NOMO-1 treated with dmso at 0.1 percent for 144 hours (cell line): Measurements from ENCODE around the gene SLC9B2.

Experiments
- DNase-seq: peaks from one replicate; lab custom pipeline; 2025; ENCODE audit not compliant: unreplicated experiment; lab: John Stamatoyannopoulos, UW

SLC9B2 gene

DNA sequence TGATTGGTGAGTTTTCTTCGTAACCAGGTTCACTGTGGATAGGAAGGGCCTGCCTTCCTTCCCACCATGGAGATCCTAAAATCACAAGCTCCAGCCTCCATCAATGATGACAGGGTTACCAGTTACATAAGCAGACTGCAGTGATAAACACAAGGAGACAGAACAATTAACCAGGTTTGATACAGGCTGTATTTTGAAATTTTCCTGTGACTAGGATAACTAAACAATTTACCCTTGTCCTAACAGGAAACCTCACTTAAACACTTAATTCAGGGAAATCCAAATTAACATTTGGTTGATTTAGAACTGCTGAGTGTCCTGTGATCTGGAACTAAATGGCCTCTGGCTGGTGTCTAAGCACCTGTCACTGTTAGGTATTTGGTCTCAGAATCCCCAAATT, 3.1 kb upstream of the SLC9B2 start:
- DNase-seq: no peak

DNA sequence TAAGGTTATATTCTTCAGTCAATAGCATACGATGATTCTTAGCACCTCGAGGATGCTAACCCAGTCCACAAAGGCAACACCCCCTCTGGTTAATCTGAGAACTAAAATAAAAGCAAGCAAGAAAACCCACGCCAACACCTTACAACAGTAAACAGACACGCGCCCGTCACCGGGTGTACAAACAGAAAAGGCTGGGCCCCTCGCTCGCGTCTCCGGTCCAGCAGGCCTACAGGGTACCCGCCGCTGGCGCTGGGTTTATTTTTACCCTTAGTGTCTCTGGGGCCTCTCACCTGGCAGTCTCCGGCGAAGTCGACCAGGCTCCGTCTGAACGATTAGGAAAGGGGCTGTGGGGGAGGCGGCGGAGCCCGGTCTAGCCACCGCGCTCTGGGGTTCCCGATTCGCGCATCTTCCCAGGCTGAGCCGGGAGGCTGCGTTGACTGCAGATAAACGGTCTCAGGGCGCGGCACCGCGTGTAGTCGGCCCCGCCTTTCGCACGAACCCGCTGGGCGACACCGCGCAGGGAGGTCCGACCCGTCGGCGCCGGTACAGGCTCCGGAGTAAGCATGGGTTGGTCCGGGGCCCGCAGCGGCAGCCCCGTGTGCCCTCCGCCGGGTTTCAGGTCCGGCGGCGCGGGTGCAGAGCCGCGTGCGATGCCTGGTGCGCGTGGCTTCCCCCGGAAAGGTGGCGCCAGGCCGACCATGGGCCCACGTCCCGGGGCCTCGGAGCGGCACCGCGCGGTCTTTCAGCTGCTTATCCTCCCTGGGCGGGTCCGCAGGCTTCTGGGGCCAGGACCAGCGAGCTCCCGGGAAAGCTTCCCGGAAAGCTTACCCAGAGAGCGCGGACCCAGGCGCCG, 441 bp downstream of the SLC9B2 start:
- DNase-seq: no peak

DNA sequence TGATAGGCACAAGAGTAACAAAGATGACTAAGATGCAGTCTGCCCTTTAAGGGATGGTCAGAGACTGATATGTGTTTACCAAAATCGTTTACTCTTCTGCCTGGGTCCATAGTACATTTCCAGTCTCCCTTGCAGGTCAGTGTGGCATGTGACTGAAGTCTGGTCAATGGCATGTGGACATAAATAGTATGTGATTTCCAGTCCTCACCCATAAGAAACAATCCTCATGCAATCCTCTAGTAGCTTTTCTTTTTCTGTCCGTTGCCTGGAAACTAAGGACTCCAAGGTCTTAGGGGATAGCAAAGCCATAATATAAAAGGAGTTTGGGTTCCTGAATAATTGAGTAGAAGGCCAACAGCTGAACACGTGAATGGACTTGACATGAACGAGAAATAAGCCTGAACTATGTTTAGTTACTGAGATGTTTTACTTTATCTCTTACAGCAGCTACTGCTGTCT, 1.1 kb downstream of the SLC9B2 start:
- DNase-seq: no peak

DNA sequence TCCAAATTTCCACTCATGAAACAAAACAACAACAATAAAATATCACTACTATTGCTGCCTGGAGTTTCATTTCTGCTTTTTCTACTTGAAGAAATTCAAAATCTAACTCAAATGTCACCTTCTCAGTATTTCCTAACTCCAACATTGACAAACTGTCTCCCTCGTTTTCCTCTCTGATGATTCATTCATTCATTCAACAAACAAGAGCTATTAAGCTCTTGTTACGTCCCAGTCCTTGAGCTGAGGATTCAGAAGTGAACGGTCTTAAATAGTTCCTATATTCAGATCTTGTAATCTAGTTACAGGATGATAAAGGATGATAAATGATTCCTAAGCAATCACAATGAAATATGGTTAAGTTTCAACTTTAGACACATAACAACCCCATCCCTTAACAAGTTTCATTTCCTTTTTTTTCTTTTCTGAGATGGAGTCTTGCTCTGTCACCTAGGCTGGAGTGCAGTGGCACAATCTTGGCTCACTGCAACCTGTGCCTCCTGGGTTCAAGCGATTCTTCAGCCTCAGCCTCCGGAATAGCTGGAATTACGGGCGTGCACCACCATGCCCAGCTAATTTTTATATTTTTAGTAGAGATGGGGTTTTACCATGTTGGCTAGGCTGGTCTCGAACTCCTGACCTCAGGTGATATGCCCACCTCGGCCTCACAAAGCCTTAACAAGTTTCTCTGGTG, 1.7 kb downstream of the SLC9B2 start:
- DNase-seq: peak; percentile 68

DNA sequence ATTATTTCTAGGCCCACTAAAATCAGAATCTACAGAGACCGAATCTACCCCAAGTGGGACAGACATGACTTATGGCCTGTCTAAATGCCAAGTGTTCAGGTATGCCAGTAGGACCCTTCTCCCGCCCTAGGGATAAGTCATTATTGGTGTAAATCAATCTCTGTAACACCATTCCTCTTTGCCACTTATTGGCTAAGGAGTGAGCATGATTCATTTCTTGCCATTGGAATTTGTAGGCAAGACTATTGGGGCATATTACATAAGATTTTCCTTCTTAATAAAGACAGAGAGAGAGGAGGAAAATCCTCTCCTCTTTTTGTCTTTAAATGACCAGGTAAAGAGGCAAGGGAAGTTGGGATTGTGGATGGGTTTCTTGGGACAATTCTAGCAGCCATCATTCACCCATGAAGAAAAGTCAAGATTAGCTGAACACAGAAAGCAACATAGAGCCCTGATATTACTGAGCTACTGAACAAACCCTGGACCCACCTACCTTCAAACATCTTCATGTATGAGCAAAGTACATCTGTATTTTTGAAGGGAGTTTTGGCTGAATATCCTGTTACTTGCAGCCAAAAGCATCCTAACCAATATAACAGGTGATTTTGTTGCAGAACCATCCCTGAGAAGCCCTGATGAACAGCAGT, 2.6 kb downstream of the SLC9B2 start:
- DNase-seq: no peak

DNA sequence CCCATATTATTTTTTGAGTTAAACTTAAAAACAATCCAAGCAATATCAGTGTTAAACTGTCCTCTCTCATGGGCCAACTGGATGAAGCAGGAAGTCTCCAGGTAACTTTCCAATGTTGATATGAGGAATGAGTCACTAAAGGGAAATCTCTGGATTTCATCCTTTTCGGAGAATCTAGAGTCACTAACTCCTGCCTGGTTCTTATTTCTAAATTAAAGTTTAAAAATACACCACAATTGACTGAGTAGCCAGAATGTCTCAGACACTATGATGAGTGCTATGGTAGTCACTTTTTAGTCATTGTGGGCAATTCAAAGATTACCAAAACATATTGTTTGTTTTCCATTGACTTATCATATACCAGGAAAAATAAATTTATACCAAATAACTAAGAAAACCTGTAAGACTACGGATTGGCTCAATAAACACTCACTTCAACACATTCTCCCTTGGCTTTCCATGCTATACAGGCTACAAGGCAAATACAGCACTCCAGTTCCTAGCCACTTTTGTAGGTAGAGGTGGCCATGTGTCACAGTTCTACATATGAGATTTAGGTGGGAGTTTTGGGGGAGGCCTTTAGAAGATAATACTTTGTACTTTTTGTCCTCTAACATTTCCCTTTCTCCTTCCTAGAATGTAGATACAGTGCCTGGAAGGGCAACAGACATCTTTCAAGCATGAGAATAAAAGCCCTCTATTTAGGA, 8.6 kb downstream of the SLC9B2 start:
- no peak for DNase-seq

DNA sequence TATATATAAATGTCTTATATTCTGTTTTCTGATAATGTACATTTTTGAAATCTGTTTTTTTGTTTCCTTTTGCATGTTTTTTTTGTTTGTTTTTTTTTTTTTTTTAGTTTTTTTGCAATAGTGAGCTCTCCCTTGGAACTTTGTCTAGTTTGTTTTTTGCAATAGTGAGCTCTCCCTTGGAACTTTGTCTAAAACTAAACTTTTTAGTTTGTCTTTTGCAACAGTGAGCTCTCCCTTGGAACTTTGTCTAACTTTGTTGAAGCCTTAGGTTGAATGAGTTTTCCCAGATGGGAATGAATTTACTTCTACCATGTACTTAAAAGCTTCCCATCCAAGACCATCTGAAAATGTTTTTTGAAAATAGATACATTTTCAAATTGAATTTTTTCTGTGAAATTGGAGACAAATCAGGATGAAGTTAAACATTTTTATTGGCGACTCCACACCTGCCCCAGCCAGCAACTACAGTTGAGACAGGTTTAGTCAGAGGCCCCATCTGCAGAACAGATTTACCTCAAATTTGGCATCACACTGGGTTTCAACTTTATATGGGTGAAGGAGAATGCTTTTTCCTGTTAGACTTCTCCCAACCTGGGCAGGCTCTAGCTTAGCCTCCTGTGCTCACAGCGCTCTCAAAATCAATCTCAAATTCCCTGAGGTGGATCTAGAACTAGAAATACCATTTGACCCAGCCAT, 16.0 kb downstream of the SLC9B2 start:
- DNase-seq: no peak

DNA sequence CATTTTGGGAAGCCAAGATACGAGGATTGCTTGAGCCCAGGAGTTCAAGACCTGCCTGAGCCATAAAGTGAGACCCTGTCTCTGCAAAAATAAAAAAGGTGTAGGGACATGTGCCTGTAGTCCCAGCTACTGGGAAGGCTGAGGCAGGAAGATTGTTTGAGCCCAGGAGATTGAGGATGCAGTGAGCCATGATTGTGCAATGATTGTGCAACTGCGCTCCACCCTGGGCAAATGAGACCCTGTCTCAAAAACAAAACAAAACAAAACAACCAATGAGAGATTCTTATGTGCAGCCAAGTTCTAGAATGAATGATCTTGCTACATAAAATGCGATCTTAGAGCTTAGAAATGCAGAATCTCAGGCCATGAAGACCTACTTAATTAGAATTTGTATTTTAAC, 22.5 kb downstream of the SLC9B2 start:
- DNase-seq: no peak

DNA sequence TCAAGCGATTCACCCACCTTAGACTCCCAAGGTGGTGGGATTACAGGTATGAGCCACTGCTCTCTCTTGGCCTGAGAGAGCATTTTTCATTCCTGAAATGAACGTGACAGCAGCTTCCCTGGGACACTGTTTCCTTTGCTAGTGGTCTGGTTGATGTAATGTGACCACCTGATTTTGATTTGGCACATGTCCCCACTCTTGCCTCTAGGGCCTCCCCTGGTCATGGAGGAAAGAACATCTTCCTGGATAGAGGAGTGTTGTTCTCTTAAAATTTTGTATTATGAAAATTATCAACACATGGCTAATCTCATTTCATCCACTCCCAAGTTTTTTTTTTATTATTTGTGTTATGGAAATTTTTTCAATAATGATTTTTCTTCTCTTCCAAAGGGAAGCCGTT, 23.8 kb downstream of the SLC9B2 start:
- DNase-seq: no peak

DNA sequence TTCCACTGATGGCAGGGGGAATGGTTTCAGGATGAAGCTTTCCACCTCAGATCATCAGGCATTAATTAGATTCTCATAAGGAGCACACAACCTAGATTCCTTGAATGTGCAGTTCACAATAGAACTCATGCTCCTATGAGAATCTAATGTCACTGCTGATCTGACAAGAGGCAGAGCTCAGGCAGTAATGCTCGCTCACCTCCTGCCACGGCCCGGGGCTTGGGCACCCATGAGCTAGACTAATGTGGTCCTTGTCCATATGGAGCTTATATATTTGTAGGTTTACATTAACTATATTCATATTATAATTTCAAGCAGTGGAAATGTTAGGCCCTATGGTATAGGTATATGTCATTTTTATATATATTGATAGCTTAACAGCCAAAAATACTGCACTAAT, 24.4 kb downstream of the SLC9B2 start:
- no peak for DNase-seq

DNA sequence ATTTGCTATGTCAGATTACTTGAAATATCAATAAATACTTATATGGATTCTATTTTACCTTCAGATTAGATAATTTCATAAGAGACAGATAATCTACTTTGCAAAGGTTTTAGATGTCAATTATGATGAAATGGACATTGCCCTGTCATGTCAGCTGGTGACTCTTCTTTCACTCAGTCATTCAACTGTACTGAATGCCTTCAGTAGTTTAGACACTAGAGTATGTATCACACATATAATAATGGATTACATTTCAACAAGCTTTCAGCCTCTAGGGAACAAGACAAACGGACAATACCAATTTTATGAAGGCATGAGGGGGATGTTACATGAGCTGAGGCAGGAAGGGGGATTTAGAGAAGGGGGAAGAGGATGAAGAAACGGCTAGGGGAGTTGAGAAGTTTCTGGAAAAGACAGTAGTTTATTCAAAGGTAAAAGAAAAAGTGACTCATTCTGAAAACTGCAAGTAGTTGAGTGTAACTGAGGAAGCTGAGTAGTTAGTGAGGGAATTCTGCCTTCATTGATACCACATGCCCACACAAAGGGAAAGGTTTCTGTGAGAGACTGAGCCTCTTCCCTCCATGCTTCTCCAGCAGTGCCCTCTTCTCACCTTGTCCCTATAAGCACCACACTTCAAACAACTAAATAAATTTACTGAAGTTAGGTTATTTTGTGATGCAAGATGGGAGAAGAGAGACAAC, 25.7 kb downstream of the SLC9B2 start:
- DNase-seq: no peak

DNA sequence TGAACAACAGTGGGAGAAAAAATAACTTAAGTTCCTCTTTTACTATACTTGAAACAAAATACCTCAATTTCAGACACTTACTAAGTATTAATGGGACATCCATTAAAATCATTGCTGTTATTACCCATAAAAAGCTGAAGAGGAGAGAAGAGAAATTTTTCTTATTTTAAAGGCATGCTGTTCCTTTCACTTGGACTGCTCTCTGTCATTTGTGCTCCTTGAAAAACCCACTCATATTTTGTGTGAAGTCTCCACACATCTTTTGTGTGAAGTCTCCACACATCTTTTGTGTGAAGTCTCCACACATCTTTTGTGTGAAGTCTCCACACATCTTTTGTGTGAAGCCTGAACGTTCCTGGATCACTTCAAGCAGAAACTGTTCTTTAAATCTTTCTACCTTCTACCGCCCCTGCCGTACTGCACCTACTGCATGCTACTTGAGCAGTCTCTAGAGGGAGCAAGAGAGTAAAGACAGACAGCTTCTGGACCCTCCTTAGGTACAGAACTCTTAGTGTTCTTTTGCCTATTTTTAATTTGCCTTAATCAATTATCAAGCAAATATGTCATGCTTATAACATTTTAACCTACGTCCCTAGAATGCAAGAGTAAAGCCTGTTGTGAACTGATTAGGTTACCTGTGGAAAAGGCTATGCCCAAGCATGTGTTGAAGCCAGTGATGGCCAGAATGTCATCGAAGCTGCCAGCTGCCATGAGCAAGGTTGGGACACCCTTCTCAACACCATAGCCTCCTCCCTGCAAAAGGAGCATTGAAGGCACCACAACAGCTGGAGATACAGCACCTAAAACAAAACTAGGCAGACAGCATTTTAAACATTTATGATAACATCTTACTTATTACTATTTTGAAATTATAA, 29.9 kb downstream of the SLC9B2 start:
- peak; percentile 35 for DNase-seq

DNA sequence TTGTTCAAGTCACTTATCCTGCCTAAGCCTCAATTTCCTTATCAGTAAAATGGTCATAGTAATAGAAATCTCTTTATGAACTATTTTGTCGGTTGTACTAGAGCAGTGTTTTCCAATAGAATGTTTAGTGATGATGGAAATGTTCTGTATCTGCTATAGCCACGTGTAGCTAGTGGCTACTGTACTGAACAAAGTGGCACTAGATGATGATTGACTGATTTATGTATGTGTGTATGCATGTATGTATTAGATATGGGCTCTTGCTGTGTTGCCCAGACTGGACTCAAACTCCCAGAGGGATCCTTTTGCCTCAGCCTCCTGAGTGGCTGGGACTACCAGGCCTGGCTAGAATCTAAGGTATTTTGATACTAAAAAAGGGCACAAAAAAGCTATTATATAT, 32.4 kb downstream of the SLC9B2 start:
- DNase-seq: no peak

DNA sequence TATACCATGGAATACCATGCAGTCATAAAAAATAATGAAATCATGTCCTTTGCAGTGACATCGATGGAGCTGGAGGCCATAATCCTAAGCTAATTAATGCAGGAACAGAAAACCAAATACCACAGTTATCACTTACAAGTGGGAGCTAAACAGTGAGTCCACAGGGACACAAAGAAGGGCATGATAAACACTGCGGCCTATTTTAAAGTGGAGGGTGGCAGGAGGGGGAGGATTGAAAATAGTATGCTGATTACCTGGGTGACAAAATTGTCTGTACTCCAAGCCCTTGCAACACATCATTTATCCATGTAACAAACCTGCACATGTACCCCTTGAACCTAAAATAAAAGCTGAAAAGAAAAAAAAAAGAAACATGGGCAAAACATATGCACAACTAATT, 40.4 kb downstream of the SLC9B2 start:
- DNase-seq: no peak

DNA sequence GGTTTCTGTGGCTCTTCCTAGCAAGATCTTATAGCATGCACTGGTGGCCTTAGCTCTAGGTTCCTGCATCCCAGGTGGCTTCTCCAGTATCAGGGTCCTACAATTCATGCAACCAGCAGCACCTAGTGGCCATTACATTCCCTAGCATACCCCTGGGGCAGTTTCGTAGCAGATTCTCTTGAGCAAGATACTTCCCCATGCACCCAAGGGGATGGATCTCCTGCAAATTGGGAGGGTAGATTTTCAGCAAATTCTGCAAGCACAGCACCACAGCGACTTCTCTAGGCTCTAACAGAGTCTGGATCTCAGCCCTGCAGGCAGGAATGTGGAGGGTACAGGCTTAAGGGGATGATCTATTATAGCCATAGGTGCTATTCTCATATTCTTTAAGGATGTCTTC, 44.0 kb downstream of the SLC9B2 start:
- DNase-seq: peak; percentile 25

DNA sequence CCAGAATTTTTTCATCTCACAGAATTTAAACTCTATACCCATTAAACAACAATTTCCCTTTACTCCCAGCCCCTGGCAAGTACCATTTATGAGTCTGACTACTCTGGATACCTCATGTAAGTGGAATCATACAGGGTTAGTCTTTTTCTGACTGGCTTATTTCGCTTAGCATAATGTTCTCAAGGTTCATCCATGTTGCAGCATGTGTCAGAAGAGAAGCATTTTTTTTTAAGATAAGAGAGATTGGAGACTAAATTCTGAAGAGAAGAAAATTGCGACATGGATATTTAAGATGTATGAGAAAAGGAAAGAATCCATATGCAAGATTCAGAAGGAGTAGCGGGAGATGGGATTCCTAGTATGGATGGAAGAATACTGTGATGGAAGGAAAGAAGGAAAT, 45.8 kb downstream of the SLC9B2 start:
- DNase-seq: no peak

DNA sequence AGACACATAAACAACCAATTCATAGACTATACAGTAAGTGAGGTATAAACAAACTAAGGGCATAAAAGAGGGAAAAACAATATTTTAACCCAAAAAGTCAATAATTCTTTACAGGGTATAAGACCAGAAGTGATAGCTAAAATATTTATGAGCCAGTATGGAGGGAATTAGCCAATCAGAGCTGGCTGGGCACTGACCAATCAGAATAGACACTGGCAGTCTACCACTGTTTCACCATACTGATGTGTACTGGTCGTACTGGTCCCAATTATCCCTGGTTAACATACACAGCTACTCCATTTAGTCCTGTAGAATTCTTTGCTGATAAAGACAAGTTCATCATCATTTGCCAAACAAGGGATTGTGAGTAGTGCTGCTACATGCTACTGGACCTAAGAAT, 47.3 kb downstream of the SLC9B2 start:
- no peak for DNase-seq

DNA sequence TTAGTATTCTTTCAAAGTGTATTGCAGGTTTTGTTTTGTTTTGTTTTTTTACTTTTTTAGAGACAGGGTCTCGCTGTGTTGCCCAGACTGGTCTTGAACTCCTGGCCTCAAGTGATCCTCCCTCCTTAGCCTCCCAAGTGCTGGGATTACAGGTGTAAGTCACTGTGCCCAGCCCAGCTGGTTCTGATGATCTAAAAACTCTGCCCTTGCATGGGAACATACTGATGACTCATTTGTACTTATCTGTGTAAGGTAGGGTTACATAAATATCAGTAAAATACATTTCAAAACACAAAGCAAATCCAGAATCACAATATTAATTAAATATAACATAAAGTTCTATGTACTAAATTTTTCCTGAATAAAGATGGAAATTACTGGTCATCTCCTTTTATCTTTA, 49.7 kb downstream of the SLC9B2 start:
- no peak for DNase-seq

DNA sequence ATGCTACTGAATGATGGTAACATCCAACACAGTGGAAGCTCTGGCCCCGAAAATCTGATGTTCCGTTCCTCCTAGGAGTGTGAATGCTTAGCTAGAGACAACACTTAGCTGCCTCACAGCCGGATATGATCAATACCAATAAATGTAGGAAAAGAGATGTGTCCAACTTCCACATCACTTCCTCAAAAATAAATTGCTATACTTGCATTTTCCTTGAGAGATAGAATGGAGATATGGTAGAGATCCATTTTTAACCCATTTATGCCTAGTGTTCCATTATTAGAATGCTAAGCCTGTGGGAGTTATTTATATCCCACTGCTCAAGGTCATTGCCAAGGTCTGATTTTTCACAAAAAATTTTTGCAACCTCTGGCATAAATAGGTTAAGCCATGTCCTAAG, 51.6 kb downstream of the SLC9B2 start:
- DNase-seq: no peak
